Heart left ventricle (tissue), 16 donors: ENCODE data around the gene NDRG4. TPM values are rescaled to one million over a fixed set of nuclear protein-coding genes. Genes with fewer than 3 reads are reported as not detected.
A peak's percentile ranks its signal among the peaks of the same experiment; 100 is the strongest.

Experiments
- ATAC-seq, 4 donors: fragments of 200-7000 bp; cut with Tn5 transposase; one replicate each; pipeline ENCODE4 v1.9.1; 2020 to 2022; ENCODE audit warnings: moderate library complexity in 4 of 4, mild to moderate bottlenecking in 3 of 4, moderate number of reproducible peaks in 1 of 4
- DNase-seq, 5 donors: peaks; one replicate each; pipeline ENCODE4 v3.0.0-alpha.2; 2020
- H3K27ac ChIP-seq, 12 donors: fragments of 200-600 bp; sonication (generic) in 4 of 12; one replicate each; pipeline versions ENCODE4 v1.5.0 to v1.8.0; 2016 to 2022; ENCODE audit warnings: mild to moderate bottlenecking in 2 of 12
- H3K27me3 ChIP-seq, 9 donors: fragments of 200-600 bp; sonication (generic) in 2 of 9; one replicate each; pipeline versions ENCODE4 v1.5.1 to v1.8.0; 2016 to 2022; ENCODE audit warnings: mild to moderate bottlenecking in 3 of 9
- H3K36me3 ChIP-seq, 9 donors: fragments of 200-600 bp; sonication (generic) in 2 of 9; one replicate each; pipeline versions ENCODE4 v1.5.0 to v1.8.0; 2018 to 2022; ENCODE audit warnings: mild to moderate bottlenecking in 2 of 9
- H3K4me1 ChIP-seq, 12 donors: fragments of 200-600 bp; sonication (generic) in 4 of 12; one replicate each; pipeline versions ENCODE4 v1.5.0 to v1.8.0; 2016 to 2022; ENCODE audit warnings: mild to moderate bottlenecking in 3 of 12
- H3K4me3 ChIP-seq, 12 donors: fragments of 200-600 bp; sonication (generic) in 4 of 12; one replicate each; pipeline versions ENCODE4 v1.5.0 to v1.8.0; 2017 to 2022; ENCODE audit warnings: mild to moderate bottlenecking in 9 of 12, moderate library complexity in 4 of 12
- H3K9me3 ChIP-seq, 12 donors: fragments of 200-600 bp; sonication (generic) in 4 of 12; one replicate each; pipeline versions ENCODE4 v1.5.0 to v1.8.0; 2016 to 2022; ENCODE audit warnings: mild to moderate bottlenecking in 1 of 12
- CTCF ChIP-seq, 12 donors: fragments of 200-600 bp; sonication (generic) in 4 of 12; IDR thresholded peaks; one replicate each; pipeline versions ENCODE4 v1.5.0 to v1.8.0; 2018 to 2022; ENCODE audit warnings: antibody characterized with exemption in 12 of 12, mild to moderate bottlenecking in 5 of 12
- POLR2A ChIP-seq, 2 donors: fragments of 450-650 bp; IDR thresholded peaks; one replicate each; pipeline ENCODE4 v1.6.1; 2017; ENCODE audit warnings: antibody characterized with exemption in 2 of 2, mild to moderate bottlenecking in 2 of 2, moderate library complexity in 2 of 2
- WGBS, 4 donors: extraction: QIAGEN DNeasy Blood & Tissue Kit in 2 of 4; methylation state at CpG; one replicate each; pipeline versions ENCODE4 v1.1.5 to v1.1.7; 2013 to 2018; 5-methylcytosine and 5-hydroxymethylcytosine counted together
- intact Hi-C, 10 donors: fragments of 100-400 bp; cut with DNase I; formaldehyde crosslinking; loops; one replicate each; pipeline versions ENCODE4 v1.11.1 to v1.14.2; 2022
- polyA plus RNA-seq, 2 donors: library from polyadenylated mRNA; stranded (reverse); fragments of 200-250 nt; gene quantifications; one replicate each; pipeline ENCODE4 v1.2.3, GENCODE V29; 2013
- total RNA-seq, 9 donors: library from RNA; depleted of rRNA in 2 of 9; stranded (reverse); fragments of >200 nt in 2 of 9; fragmentation: NEBNext Ultra II Directional in 3 of 9; extraction: Animal tissue kit (Norgen Biotek cat#: 25700) in 3 of 9; gene quantifications; one replicate each; pipeline versions ENCODE4 v1.1.0 to v1.2.4, GENCODE V29; 2016 to 2023
- donor health status: ischemic (EF 13 %, LVEDD 7.1; RV severe dilation, severe dysfunction).
- donor health status: healthy with polysubstance abuse.
- donor health status: DM: no; HTN: yes; CAD: no.
- donor health status: DM: no; HTN: no; CAD: no.
- donor health status: ischemic (EF 25% LVEDD 6.9; RV normal size, moderate dysfunction).
- donor health status: ischemic (EF 25% LVEDD 5.7; RV mildly dilated, moderate dysfunction).
- donor health status: healthy.
- donor health status: DM: yes; HTN: yes; CAD: no.
- donor health status: ischemic (EF 35%, LVEDD 5.7; RV mildly dilated, moderate dysfunction).
- donor health status: nonischemic (EF 11% LVEDD 7.7; RV severe dilation, severe dysfunction).
- donor health status: DM: yes; HTN: yes; CAD: no.
- donor health status: PGD.
- donor health status: ischemic (EF 29% LVEDD 5.4; RV normal size, mild dysfunction).
- donor health status: nonischemic (EF 23%, LVEDD 6.1; RV moderate dilation, normal function).

The NDRG4 gene
- total and polyA plus RNA-seq, 11 donors = 294 to 1,429 (median 742) TPM

- whole genome bisulfite sequencing, 4 donors = 23 to 28% (median 27%) methylated on average over 4 of the region's 4 CpGs
- intact Hi-C loops = no loop called here
- no peak overlapping the region for H3K4me3 ChIP-seq
- H3K27me3 ChIP-seq = no peaks in the 10 kb centered on the region
- TF ChIP-seq CTCF (IDR thresholded peaks at IDR 0.05) = no peak
- peak in 1 of 2 donors; percentile 30 for TF ChIP-seq POLR2A (IDR thresholded peaks at IDR 0.05)
- H3K4me1 ChIP-seq = peaks cover 18 to 90% (median 79%) of the 10 kb centered on the region in 12 donors
- ATAC-seq (peak in 2 of 4 donors; percentile 19 to 70), DNase-seq (peak in 1 of 5 donors; percentile 25)
- no peaks in the 10 kb centered on the region for H3K9me3 ChIP-seq
- peaks cover 0 to 5% (median 0%) of the 10 kb centered on the region in 9 donors for H3K36me3 ChIP-seq
- H3K27ac ChIP-seq = peak overlapping the region; percentile 62 to 99 (median 80)
Observed at GRCh38 chr16:58475091-58475619, 24.8 kb upstream of the NDRG4 start.

GRCh38 chr16:58476791-58477190 is 23.2 kb upstream of the NDRG4 start:
- peaks cover 14 to 90% (median 72%) of the 10 kb centered on the region in 12 donors for H3K4me1 ChIP-seq

GRCh38 chr16:58478427-58478826 is 21.5 kb upstream of the NDRG4 start:
- peaks cover 13 to 86% (median 61%) of the 10 kb centered on the region in 12 donors for H3K4me1 ChIP-seq
- H3K4me3 ChIP-seq = no peak overlapping the region
- WGBS, 4 donors = 81 to 94% (median 92%) methylated on average over 2 of the region's 2 CpGs
- intact Hi-C loops = no loop called here
- no peaks in the 10 kb centered on the region for H3K9me3 ChIP-seq
- peaks cover 0 to 5% (median 0%) of the 10 kb centered on the region in 9 donors for H3K36me3 ChIP-seq
- TF ChIP-seq POLR2A (IDR thresholded peaks at IDR 0.05) = no peak
- TF ChIP-seq CTCF (IDR thresholded peaks at IDR 0.05) = no peak
- no peak for DNase-seq
- ATAC-seq = no peak
- H3K27me3 ChIP-seq = no peaks in the 10 kb centered on the region
- peak overlapping the region in 1 of 12 donors; percentile 18 for H3K27ac ChIP-seq

More at GRCh38 chr16:58476791-58477190, 23.2 kb upstream of the NDRG4 start:
- H3K36me3 ChIP-seq = peaks cover 0 to 5% (median 0%) of the 10 kb centered on the region in 9 donors
- 9 to 23% (median 18%) methylated on average over 1 of the region's 1 CpG for WGBS, 4 donors
- ATAC-seq (no peak), DNase-seq (no peak)
- peak overlapping the region in 9 of 12 donors; percentile 33 to 86 (median 69) for H3K27ac ChIP-seq
- intact Hi-C loops = no loop called here
- H3K27me3 ChIP-seq = no peaks in the 10 kb centered on the region
- TF ChIP-seq CTCF (IDR thresholded peaks at IDR 0.05) (no peak), POLR2A (IDR thresholded peaks at IDR 0.05) (no peak)
- no peak overlapping the region for H3K4me3 ChIP-seq
- H3K9me3 ChIP-seq = no peaks in the 10 kb centered on the region

GRCh38 chr16:58481226-58481869 is 18.6 kb upstream of the NDRG4 start:
- 77 to 92% (median 91%) methylated on average over 11 of the region's 11 CpGs for WGBS, 4 donors
- Histone ChIP-seq H3K4me3 (no peak overlapping the region), H3K27ac (peak overlapping the region in 10 of 12 donors; percentile 5 to 60 (median 54)), H3K9me3 (no peaks in the 10 kb centered on the region), H3K36me3 (peaks cover 0 to 5% (median 0%) of the 10 kb centered on the region in 9 donors), H3K4me1 (peaks cover 3 to 85% (median 48%) of the 10 kb centered on the region in 12 donors), H3K27me3 (no peaks in the 10 kb centered on the region)
- intact Hi-C loops = loop anchor here in 3 of 10 donors (5.0 to 10.0 kb wide), 4 partner anchors 74 to 457 kb away; partner anchors contain the start of genes MMP15 (in 2 of the 3), CFAP20 (in 1 of the 3) and CSNK2A2 (in 1 of the 3)
- ATAC-seq (no peak), DNase-seq (peak in 1 of 5 donors; percentile 15)
- TF ChIP-seq CTCF (IDR thresholded peaks at IDR 0.05) (no peak), POLR2A (IDR thresholded peaks at IDR 0.05) (no peak)
